ENCODE data around the gene LIPE.

LIPE gene

GRCh38 chr19:42431486-42431885, 4.3 kb upstream of the LIPE start:
- TF ChIP-seq EZH2phosphoT487 (IDR thresholded peaks at IDR 0.05; ENCODE audit: borderline replicate concordance): no peak
- no peak for TF ChIP-seq CTCF (conservative IDR thresholded peaks at IDR 0.05; ENCODE audit: low read length)
- no peaks in the 10 kb centered on the region for H4K20me1 ChIP-seq (ENCODE audit: insufficient read depth, low read length, poor library complexity, severe bottlenecking)
- no peak overlapping the region for H3K4me2 ChIP-seq (ENCODE audit: low read depth, low read length, poor library complexity, severe bottlenecking)
- H2AFZ ChIP-seq (ENCODE audit: low read length): no peak overlapping the region
- H3K79me2 ChIP-seq (ENCODE audit: insufficient read depth, low read length): no peaks in the 10 kb centered on the region
- H3K9me3 ChIP-seq (ENCODE audit: insufficient read depth, low read depth, low read length): no peaks in the 10 kb centered on the region
- H3K9ac ChIP-seq (ENCODE audit: low read depth, low read length, poor library complexity, severe bottlenecking): no peak overlapping the region
- no peaks in the 10 kb centered on the region for H3K9me2 ChIP-seq (replicated peaks; ENCODE audit: low read depth, low read length)
- H3K4me3 ChIP-seq (ENCODE audit: low read length, poor library complexity, severe bottlenecking): no peak overlapping the region
- peaks cover 6% of the 10 kb centered on the region for H3K4me1 ChIP-seq (ENCODE audit: insufficient read depth, low read length, poor library complexity, severe bottlenecking)
- no peaks in the 10 kb centered on the region for H3K27me3 ChIP-seq (ENCODE audit: insufficient read depth, low read length, poor library complexity, severe bottlenecking)
- no peaks in the 10 kb centered on the region for H3K36me3 ChIP-seq (ENCODE audit: insufficient read depth, low read length)
- no peaks in the 10 kb centered on the region for H3F3A ChIP-seq (ENCODE audit: low read depth)

- H3K4me1 ChIP-seq (ENCODE audit: insufficient read depth, low read length, poor library complexity, severe bottlenecking): peaks cover 10% of the 10 kb centered on the region
- no peak overlapping the region for H3K9ac ChIP-seq (ENCODE audit: low read depth, low read length, poor library complexity, severe bottlenecking)
- H2AFZ ChIP-seq (ENCODE audit: low read length): no peak overlapping the region
- H3K4me3 ChIP-seq (ENCODE audit: low read length, poor library complexity, severe bottlenecking): no peak overlapping the region
- no peaks in the 10 kb centered on the region for H3K9me2 ChIP-seq (replicated peaks; ENCODE audit: low read depth, low read length)
- TF ChIP-seq EZH2phosphoT487 (IDR thresholded peaks at IDR 0.05; ENCODE audit: borderline replicate concordance) (no peak), CTCF (conservative IDR thresholded peaks at IDR 0.05; ENCODE audit: low read length) (no peak)
- H3K4me2 ChIP-seq (ENCODE audit: low read depth, low read length, poor library complexity, severe bottlenecking): no peak overlapping the region
- H3K27me3 ChIP-seq (ENCODE audit: insufficient read depth, low read length, poor library complexity, severe bottlenecking): no peaks in the 10 kb centered on the region
- H3K79me2 ChIP-seq (ENCODE audit: insufficient read depth, low read length): no peaks in the 10 kb centered on the region
- H3K36me3 ChIP-seq (ENCODE audit: insufficient read depth, low read length): no peaks in the 10 kb centered on the region
- no peaks in the 10 kb centered on the region for H3F3A ChIP-seq (ENCODE audit: low read depth)
- H3K9me3 ChIP-seq (ENCODE audit: insufficient read depth, low read depth, low read length): no peaks in the 10 kb centered on the region
- H4K20me1 ChIP-seq (ENCODE audit: insufficient read depth, low read length, poor library complexity, severe bottlenecking): no peaks in the 10 kb centered on the region
Observed at GRCh38 chr19:42428676-42429075, 1.5 kb upstream of the LIPE start.

GRCh38 chr19:42426643-42427042, 545 bp downstream of the LIPE start:
- Histone ChIP-seq H4K20me1 (ENCODE audit: insufficient read depth, low read length, poor library complexity, severe bottlenecking) (peaks cover 11% of the 10 kb centered on the region), H3K4me3 (ENCODE audit: low read length, poor library complexity, severe bottlenecking) (no peak overlapping the region), H3K9me2 (replicated peaks; ENCODE audit: low read depth, low read length) (no peaks in the 10 kb centered on the region), H3K36me3 (ENCODE audit: insufficient read depth, low read length) (no peaks in the 10 kb centered on the region), H3K27me3 (ENCODE audit: insufficient read depth, low read length, poor library complexity, severe bottlenecking) (no peaks in the 10 kb centered on the region), H3K9me3 (ENCODE audit: insufficient read depth, low read depth, low read length) (no peaks in the 10 kb centered on the region), H3F3A (ENCODE audit: low read depth) (no peaks in the 10 kb centered on the region), H3K4me2 (ENCODE audit: low read depth, low read length, poor library complexity, severe bottlenecking) (no peak overlapping the region), H3K9ac (ENCODE audit: low read depth, low read length, poor library complexity, severe bottlenecking) (no peak overlapping the region), H2AFZ (ENCODE audit: low read length) (no peak overlapping the region), H3K4me1 (ENCODE audit: insufficient read depth, low read length, poor library complexity, severe bottlenecking) (peaks cover 14% of the 10 kb centered on the region), H3K79me2 (ENCODE audit: insufficient read depth, low read length) (peaks cover 13% of the 10 kb centered on the region; the same call in 1 of the 2 replicates)
- no peak for TF ChIP-seq EZH2phosphoT487 (IDR thresholded peaks at IDR 0.05; ENCODE audit: borderline replicate concordance)
- TF ChIP-seq CTCF (conservative IDR thresholded peaks at IDR 0.05; ENCODE audit: low read length): no peak
